ENCODE data around the gene OR1E2.
"Not testable (repeated sequence)": the region's sequence is repeated elsewhere in the genome, so short reads cannot be mapped to it uniquely, and the experiment has no call there.

Gene OR1E2

GRCh38 chr17:3472137-3472536, 38.5 kb upstream of the OR1E2 start:
- Histone ChIP-seq H4K20me1 (ENCODE audit: insufficient read depth, low read length) (no peaks in the 10 kb centered on the region), H3K79me2 (ENCODE audit: low read length) (no peaks in the 10 kb centered on the region), H3K9ac (ENCODE audit: low read length) (no peak overlapping the region), H3K27ac (ENCODE audit: low read length) (no peak overlapping the region), H3K36me3 (replicated peaks; ENCODE audit: insufficient read depth, low read length) (no peaks in the 10 kb centered on the region), H2AFZ (ENCODE audit: low read length) (no peak overlapping the region), H3K27me3 (replicated peaks; ENCODE audit: insufficient read depth, low read length) (no peaks in the 10 kb centered on the region), H3K9me3 (replicated peaks; ENCODE audit: insufficient read depth, low read length) (no peaks in the 10 kb centered on the region), H3K4me1 (ENCODE audit: low read length) (no peaks in the 10 kb centered on the region), H3K4me3 (ENCODE audit: low read length) (no peak overlapping the region), H3K9me2 (replicated peaks; ENCODE audit: insufficient read depth, low read length) (no peaks in the 10 kb centered on the region), H3K4me2 (ENCODE audit: low read depth, low read length) (no peak overlapping the region), H3F3A (ENCODE audit: insufficient read depth, low read length) (no peaks in the 10 kb centered on the region)
- DNase-seq, result no peak
- TF ChIP-seq EZH2phosphoT487 (IDR thresholded peaks at IDR 0.05; ENCODE audit: low read length) (no peak), EZH2 (optimal IDR thresholded peaks at IDR 0.05; ENCODE audit: low read depth, low read length) (no peak), CTCF (IDR thresholded peaks at IDR 0.05; ENCODE audit: low read length) (no peak)

GRCh38 chr17:3471599-3471998, 38.0 kb upstream of the OR1E2 start, which contains the start of gene SPATA22:
TSS of gene SPATA22 (minus strand) at chr17:3471819. CDS start at chr17:3469325, 2,494 bp downstream.
- Histone ChIP-seq H2AFZ (ENCODE audit: low read length) (no peak within 1 kb of the TSS), H3K4me3 (ENCODE audit: low read length) (no peak within 1 kb of the TSS), H3F3A (ENCODE audit: insufficient read depth, low read length) (no peaks in the 10 kb centered on the region), H3K36me3 (replicated peaks; ENCODE audit: insufficient read depth, low read length) (no peaks in the 10 kb centered on the region), H3K9me2 (replicated peaks; ENCODE audit: insufficient read depth, low read length) (no peaks in the 10 kb centered on the region), H3K4me1 (ENCODE audit: low read length) (no peaks in the 10 kb centered on the region), H3K4me2 (ENCODE audit: low read depth, low read length) (no peak within 1 kb of the TSS), H3K27ac (ENCODE audit: low read length) (no peak within 1 kb of the TSS), H4K20me1 (ENCODE audit: insufficient read depth, low read length) (no peaks in the 10 kb centered on the region), H3K9ac (ENCODE audit: low read length) (no peak within 1 kb of the TSS), H3K27me3 (replicated peaks; ENCODE audit: insufficient read depth, low read length) (no peaks in the 10 kb centered on the region), H3K9me3 (replicated peaks; ENCODE audit: insufficient read depth, low read length) (no peaks in the 10 kb centered on the region), H3K79me2 (ENCODE audit: low read length) (no peaks in the 10 kb centered on the region)
- DNase-seq, result no peak
- TF ChIP-seq EZH2phosphoT487 (IDR thresholded peaks at IDR 0.05; ENCODE audit: low read length), result no peak
- TF ChIP-seq CTCF (IDR thresholded peaks at IDR 0.05; ENCODE audit: low read length), result no peak
- no peak for TF ChIP-seq EZH2 (optimal IDR thresholded peaks at IDR 0.05; ENCODE audit: low read depth, low read length)

GRCh38 chr17:3469529-3469928, 35.9 kb upstream of the OR1E2 start:
- no peak for DNase-seq
- no peak for TF ChIP-seq EZH2 (optimal IDR thresholded peaks at IDR 0.05; ENCODE audit: low read depth, low read length)
- no peak for TF ChIP-seq CTCF (IDR thresholded peaks at IDR 0.05; ENCODE audit: low read length)
- TF ChIP-seq EZH2phosphoT487 (IDR thresholded peaks at IDR 0.05; ENCODE audit: low read length), result no peak
- Histone ChIP-seq H3K4me3 (ENCODE audit: low read length) (no peak overlapping the region), H4K20me1 (ENCODE audit: insufficient read depth, low read length) (no peaks in the 10 kb centered on the region), H3F3A (ENCODE audit: insufficient read depth, low read length) (no peaks in the 10 kb centered on the region), H3K36me3 (replicated peaks; ENCODE audit: insufficient read depth, low read length) (no peaks in the 10 kb centered on the region), H3K4me2 (ENCODE audit: low read depth, low read length) (no peak overlapping the region), H3K9ac (ENCODE audit: low read length) (no peak overlapping the region), H3K9me2 (replicated peaks; ENCODE audit: insufficient read depth, low read length) (no peaks in the 10 kb centered on the region), H3K27me3 (replicated peaks; ENCODE audit: insufficient read depth, low read length) (no peaks in the 10 kb centered on the region), H3K79me2 (ENCODE audit: low read length) (no peaks in the 10 kb centered on the region), H3K9me3 (replicated peaks; ENCODE audit: insufficient read depth, low read length) (no peaks in the 10 kb centered on the region), H3K27ac (ENCODE audit: low read length) (no peak overlapping the region), H2AFZ (ENCODE audit: low read length) (no peak overlapping the region), H3K4me1 (ENCODE audit: low read length) (no peaks in the 10 kb centered on the region)

- not testable (repeated sequence) for DNase-seq; H3F3A ChIP-seq (ENCODE audit: insufficient read depth, low read length); H3K27me3 ChIP-seq (replicated peaks; ENCODE audit: insufficient read depth, low read length); H3K4me3 ChIP-seq (ENCODE audit: low read length); H2AFZ ChIP-seq (ENCODE audit: low read length); H3K9ac ChIP-seq (ENCODE audit: low read length); H3K9me2 ChIP-seq (replicated peaks; ENCODE audit: insufficient read depth, low read length); H3K4me1 ChIP-seq (ENCODE audit: low read length); H3K4me2 ChIP-seq (ENCODE audit: low read depth, low read length); H3K9me3 ChIP-seq (replicated peaks; ENCODE audit: insufficient read depth, low read length); H3K27ac ChIP-seq (ENCODE audit: low read length); H3K36me3 ChIP-seq (replicated peaks; ENCODE audit: insufficient read depth, low read length); H4K20me1 ChIP-seq (ENCODE audit: insufficient read depth, low read length); H3K79me2 ChIP-seq (ENCODE audit: low read length)
Observed at GRCh38 chr17:3466355-3466754, 32.7 kb upstream of the OR1E2 start.
